ENCODE data around the gene PITPNM2. TPM values are rescaled to one million over a fixed set of nuclear protein-coding genes. Genes with fewer than 3 reads are reported as not detected.

PITPNM2 gene
- total RNA-seq, 4 donors from 2014 or later: 1.0 to 16.2 (median 3.3) TPM

GRCh38 chr12:123135688-123136087 lies 15.2 kb downstream of the PITPNM2 start:
- no peak for TF ChIP-seq CTCF (IDR thresholded peaks at IDR 0.05; ENCODE audit: low read depth)

GRCh38 chr12:123134826-123135225 lies 16.1 kb downstream of the PITPNM2 start:
- TF ChIP-seq CTCF (IDR thresholded peaks at IDR 0.05; ENCODE audit: low read depth): no peak

GRCh38 chr12:123134271-123134671 lies 16.6 kb downstream of the PITPNM2 start:
- no peak for TF ChIP-seq CTCF (IDR thresholded peaks at IDR 0.05; ENCODE audit: low read depth)

- TF ChIP-seq CTCF (IDR thresholded peaks at IDR 0.05; ENCODE audit: low read depth): no peak
These were observed 17.2 kb downstream of the PITPNM2 start for GRCh38 chr12:123133701-123134100.

GRCh38 chr12:123132951-123133619 lies 17.8 kb downstream of the PITPNM2 start:
- TF ChIP-seq CTCF (IDR thresholded peaks at IDR 0.05; ENCODE audit: low read depth): no peak

- TF ChIP-seq CTCF (IDR thresholded peaks at IDR 0.05; ENCODE audit: low read depth): no peak
These were observed 18.9 kb downstream of the PITPNM2 start for GRCh38 chr12:123131879-123132402.

- TF ChIP-seq CTCF (IDR thresholded peaks at IDR 0.05; ENCODE audit: low read depth): no peak
These were observed 19.5 kb downstream of the PITPNM2 start for GRCh38 chr12:123131291-123131832.

Measured in subcutaneous adipose tissue (tissue), 4 donors.